Right forelimb (tissue), 1 donor: Measurements from ENCODE around the gene PGBD5.
"Not testable (repeated sequence)": the region's sequence is repeated elsewhere in the genome, so short reads cannot be mapped to it uniquely, and the experiment has no call there.

Experiments
- DNase-seq: peaks from one replicate; pipeline ENCODE4 v3.0.0-alpha.2; 2018

Gene PGBD5

DNA sequence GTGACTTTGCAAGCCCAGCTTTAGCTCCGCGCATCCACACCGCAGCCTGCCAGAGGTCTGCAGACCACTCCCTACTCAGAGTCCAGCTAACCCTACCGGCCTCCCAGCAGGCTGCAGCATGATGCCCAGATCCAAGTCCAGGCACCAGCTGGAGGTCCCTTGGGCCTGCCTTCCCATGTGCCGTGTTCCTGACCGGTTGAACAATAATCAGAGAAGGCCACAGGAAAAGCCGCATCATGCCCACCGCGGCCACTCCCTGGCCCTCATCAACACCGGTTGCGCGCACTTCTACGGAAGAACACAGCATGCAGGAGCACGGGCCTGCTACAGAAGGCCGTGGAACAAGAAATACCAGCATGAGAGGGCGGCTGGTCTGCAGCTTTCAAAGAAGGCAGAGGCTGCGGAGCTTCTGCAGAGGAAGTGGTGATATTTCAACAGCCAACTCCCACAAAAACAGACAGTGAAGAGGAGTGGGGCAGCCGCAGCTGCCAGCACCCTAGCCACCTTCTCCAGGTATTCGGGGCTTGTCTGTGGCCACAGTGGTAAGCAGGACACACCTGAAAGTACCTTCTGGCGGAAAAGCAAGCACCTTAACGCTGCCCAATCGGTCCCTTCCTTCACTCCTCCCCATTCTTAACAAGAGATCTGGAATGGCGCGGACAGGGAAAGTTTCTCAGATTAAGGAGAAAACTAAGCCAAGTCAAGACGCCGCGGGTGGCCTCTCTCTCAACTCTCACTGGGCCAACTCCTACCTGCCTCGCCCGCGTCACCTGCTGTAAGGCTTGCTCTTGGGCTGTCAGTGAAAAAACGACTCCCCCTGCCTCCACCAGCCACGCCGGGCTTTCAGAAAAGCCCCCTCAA, 1.5 kb downstream of the PGBD5 start:
- no peak for DNase-seq

DNA sequence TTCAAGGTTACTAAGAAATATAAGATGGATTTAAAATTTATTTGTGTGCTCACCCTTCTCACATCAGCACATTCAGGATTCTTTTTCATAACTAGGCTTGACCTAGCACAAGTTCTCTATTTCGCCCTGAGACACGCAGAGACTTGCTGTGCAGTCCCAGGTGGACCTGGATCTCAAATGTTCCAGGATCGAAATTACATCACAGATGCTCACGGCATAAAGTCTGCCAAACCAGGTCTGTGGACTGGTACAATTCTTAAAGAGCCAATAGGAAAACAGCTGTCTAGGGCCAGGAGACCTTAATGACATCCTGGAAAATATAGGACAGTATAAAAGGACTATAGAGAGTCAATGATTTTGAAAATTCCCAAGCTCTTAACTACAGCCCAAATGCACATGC, 2.2 kb downstream of the PGBD5 start:
- no peak for DNase-seq

DNA sequence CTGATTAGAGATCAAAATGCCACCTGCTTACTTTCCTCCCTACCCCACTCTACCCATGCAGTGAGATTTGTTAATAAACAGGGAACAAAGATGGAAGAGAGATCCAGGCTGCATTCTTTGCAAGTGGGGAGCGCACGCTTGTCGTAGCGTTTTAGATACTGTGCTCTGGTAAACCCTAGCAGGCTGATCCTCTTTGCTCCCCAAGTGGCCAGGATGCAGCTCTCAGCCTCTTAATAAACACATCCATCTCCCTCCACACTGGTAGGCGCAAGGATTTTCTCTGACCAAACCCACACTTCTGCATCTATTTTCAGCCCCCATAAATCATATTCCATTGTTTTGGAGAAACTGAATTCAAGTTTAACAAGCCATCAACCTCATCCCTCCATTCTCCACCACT, 2.9 kb downstream of the PGBD5 start:
- DNase-seq = no peak

DNA sequence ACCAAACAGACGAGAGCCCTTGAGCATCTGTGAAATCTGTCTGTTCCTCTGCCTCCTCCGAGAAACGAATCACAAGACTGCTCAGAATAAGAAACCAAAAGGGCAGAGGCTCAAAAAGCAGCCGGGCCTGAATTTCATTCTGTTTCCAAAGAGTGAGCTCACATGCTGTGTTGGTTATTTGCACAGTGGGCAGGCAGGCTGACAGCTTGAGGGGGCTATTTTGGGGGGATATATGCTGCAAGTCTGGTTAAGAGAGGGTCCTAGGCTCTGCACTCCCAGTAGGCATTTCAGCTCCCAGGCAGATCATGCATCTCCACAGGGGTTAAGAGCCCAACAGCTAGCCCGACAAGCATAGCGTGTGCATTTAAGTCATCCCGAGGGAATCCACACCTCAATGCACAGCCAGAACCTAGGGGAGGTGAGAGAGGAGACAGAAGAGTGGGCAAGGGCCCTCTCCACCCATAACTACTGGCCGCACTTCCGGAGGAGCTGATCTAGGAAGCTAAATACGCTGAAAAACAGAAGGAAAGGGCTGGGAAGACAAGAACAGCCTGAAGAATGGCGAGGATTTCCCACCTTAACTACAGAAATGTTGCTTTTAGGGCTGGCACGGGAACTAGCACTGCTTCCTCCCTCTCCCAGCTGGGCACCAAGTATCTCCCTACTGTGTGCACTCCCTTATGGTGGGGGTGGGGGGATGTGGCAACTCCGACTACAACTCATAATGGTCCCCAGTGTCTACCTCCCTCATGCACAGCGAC, 3.7 kb downstream of the PGBD5 start:
- DNase-seq = no peak

DNA sequence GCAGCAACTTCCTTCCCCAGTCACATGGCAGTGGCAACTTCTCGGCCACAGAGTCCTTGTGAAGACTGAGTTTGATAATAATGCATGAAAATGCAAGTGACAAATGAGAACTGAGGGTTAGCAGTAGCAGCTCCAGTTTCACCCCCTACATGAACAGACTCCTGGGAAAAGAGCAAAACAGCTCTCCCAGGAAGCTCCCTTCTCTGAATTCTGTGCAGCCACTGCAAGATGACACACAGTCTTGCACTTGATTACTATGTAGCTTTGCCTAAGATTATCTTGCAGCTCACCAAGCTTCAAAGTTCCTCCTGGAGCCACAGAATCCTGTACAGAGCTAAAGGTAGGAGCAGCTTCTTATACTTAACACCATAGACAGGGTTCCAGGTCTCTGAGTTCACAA, 4.7 kb downstream of the PGBD5 start:
- DNase-seq = no peak

DNA sequence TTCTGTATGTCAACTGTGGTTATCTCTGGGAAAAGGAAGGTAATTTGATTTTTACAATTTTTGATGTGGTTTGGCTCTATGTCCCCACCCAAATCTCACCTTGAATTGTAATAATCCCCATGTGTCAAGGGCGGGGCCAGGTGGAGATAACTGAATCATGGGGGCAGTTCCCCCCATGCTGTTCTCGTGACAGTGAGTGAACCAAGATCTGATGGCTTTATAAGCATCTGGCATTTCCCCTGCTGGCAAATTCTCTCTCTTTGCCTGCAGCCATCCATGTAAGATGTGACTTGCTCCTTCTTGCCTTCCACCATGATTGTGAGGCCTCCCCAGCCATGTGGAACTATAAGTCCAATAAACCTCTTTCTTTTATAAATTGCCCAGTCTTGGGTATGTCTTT, 5.8 kb downstream of the PGBD5 start:
- not testable (repeated sequence) for DNase-seq

DNA sequence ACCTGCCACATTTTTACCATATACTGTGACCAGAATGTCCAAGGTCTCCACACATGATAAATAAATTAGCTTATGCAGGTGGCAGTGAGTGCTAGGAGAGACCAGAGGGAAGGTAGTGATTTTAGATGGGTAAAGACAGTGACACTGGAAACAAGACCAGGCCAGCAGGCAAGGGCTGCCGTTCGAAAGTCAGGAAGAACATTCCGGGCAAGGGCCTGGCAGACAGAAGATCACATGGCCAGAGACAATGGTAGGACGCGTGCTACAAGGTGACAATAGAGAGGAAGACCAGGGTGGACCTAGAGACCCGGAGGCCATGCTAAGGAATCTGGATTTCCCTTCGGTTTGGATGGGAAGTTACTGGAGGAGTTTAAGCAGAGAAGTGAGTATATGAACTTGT, 9.7 kb downstream of the PGBD5 start:
- DNase-seq = no peak

DNA sequence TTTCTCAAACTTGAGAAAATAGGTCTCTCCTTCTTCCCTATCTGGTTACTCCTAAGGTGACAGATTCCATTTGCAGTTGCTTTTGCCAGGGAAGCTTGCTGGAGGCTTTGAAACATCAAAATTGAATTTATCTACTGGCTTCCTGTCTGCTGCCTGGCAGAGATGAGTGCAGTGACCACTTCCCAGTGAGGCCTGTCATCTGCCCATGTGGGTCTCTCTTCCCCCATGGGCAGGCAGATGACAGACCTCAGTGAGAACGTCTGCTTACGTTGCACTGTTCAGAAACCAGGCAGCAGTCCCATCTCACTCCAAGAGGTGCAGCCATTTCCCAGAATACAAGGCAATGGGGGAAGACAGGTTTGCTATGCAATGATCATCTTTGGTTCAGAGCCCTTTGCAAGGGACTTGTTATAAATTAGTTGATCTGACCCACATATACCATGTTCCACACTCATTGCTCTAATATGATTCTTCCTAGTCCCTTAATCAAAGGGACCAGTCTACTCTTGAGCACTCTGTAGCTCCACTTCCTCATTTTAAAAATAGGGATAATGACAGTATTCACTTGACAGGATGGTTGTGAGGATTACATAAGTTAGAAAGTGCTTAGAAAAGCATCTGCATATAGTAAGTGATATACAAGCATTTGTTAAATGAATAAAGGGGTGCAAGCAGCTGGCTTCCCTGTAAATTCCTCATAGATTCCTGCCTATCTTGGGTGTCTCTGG, 10.6 kb downstream of the PGBD5 start:
- no peak for DNase-seq

DNA sequence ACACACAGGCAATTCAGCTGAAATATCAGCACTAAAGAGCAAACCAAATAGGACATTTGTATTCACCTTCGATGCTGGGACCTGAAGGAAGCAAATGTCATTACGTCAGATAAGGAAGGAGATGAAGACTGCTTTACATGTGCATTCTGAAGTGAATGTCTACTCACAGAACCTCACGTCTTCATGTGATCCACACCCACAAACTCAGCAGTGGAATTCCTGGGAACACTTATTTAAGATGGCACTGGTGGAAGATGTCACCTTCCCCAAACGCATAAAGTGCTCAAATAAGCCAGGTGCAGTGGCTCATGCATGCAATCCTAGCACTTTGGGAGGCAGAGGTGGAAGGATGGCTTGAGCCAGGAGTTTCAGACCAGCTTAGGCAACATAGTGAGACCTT, 11.4 kb downstream of the PGBD5 start:
- DNase-seq = no peak

DNA sequence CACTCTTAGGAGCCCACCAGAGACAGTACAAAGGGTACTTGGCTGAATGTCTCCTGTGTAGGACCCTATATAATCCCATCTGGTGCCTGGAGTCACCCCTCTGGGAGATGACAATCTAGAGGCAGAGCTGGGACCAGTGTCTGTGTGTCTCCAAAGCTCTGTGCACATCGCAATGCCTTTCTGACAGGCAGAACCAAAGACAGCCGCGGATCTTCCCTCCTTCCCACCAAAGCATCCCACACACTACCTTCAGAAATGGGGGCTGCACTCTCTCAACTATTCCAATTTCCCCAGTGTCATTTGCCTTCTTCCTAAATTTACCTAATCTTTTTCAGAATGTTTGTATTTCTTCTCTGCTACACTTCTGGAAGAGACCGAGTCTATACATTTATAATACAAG, 12.0 kb downstream of the PGBD5 start:
- no peak for DNase-seq

DNA sequence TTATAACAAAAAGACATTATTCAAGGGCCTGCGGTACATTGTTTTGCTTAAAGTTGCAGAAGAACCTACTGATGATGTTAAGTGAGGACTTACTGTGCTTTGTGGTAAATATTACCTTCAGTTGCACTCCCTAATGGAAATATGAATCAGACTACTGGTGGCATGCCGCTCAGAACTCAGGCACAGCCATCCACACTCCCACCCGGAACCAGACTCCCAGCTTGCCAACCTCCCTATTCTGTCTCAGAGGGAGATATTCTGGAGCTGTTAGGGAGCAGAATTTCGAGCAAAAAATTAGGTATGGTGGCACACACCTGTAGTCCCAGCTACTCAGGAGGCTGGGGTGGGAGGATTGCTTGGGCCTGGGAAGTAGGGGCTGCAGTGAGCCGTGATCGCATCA, 13.1 kb downstream of the PGBD5 start:
- DNase-seq = no peak

DNA sequence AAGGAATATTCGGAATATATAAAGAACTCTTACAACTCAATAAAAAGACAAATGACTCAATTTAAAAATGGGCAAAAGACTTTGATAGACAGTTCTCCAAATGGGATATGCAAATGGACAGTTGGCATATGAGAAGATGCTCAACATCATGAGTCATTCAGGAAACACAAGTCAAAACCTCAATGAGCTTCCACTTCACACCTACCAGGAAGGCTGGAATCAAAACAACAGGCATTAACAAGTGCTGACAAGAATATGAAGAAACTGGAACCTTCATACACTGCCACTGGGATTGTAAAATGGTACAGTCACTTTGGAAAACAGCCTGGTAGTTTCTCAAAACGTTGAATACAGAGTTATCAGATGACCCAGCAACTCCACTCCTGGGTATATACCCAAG, 17.2 kb downstream of the PGBD5 start:
- no peak for DNase-seq

DNA sequence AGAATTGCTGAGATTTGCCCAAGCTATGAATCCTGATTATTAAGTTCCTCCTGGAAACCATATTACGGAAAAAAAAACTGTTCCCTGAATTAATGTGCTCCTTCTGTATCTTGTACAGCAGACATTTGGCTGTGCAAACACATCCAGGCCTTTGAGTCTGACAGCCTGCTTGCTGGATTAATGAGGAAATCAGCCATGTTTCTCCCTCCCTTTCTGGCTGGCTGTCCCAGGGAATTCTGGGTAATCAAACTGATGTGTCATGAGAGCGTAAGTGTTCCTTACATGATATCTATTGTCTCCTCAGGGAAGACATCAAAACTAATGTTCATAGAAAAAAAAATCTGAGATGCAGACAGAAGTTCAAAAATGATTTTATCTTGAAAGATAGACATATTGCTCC, 18.8 kb downstream of the PGBD5 start:
- no peak for DNase-seq

DNA sequence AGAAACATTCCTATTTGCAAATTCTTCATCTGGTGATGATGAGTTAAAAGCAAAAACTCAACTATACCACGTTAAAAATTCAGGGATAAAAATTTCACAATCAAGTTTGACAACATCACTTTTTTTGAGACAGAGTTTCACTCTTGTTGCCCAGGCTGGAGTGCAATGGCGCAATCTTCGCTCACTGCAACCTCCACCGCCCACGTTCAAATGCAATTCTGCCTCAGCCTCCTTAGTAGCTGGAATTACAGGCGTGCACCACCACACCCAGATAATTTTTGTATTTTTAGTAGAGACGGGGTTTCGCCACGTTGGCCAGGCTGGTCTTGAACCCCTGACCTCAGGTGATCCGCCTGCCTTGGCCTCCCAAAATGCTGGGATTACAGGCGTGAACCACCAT, 19.4 kb downstream of the PGBD5 start:
- not testable (repeated sequence) for DNase-seq

DNA sequence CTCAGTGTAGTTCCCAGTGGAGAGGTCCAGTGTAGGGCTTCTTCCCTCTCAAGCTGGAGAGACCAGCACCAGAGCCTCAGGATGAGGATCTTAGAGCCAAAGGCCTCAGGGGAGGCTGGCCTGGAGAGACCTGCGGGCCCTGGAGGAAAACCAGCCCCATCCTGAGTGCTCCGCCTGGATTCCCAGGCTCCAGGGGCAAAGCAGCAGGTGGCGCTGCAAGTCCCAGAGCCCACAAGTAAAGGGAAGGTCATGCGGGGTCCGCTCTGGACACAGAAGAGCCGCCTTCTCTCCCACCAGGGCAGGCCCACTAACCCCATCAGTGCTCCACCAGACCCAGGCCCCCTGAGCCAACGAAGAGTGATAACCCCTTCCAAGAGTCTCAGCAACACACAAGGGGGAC, 22.7 kb downstream of the PGBD5 start:
- no peak for DNase-seq

DNA sequence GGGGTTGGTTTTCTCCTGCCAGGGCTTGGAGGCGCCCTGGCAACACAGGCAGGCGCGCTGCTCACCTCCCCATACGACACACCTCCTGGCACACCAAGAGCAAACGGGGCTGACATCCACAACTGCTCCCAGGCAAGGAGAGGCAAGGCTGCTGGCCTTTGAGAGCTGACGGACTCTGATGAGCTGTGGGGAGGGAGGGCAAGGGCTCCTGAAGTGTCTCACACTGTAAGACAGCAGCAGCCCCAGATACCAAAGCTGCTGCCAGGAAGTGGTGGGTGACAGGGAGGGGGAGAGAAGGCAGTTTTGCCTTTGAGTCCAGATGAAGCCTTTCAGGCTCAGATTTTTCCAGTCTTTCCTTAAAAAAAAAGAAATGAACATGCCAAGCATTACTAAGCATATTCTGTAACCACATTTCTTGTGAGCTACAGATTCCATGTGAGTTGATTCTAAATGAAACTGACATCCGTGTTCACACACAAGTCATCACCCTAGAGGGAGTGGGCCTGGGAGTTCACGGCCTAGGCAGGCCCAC, 24.3 kb downstream of the PGBD5 start:
- no peak for DNase-seq

DNA sequence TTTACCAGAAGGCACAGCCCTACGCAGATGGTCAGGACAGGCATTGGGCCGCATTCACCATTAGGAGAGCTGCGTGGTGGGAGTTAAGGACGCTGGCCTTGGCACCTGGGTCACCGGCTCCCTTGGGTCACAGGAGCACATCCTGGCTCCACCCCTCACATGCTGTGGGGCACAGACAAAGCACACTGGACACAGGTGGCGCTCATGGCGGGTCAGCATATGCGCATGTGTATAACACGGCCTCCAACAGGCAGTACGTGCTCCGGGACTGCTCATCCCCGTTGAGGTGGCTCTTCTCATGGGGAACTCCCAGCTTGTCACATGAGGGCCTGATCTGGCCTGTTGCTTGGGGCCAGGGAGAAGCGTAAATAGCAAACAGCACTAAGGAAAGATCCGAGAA, 25.0 kb downstream of the PGBD5 start:
- DNase-seq = no peak

DNA sequence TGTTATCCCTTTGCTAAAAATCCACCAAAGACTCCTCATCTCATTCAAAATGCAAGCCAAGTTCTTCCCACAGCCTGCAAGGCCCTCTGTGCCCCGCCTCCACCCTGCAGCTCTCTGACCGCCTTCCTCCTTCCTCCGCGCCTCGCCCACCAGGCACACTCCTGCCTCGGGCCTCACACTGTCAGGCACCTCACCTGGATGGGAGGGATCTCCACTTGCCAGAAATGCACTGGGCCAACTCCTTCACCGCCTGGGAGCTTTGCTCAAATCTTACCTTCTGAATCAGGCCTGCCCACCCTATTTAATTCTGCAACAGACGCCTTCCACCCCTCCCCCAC, 26.2 kb downstream of the PGBD5 start:
- DNase-seq = no peak

DNA sequence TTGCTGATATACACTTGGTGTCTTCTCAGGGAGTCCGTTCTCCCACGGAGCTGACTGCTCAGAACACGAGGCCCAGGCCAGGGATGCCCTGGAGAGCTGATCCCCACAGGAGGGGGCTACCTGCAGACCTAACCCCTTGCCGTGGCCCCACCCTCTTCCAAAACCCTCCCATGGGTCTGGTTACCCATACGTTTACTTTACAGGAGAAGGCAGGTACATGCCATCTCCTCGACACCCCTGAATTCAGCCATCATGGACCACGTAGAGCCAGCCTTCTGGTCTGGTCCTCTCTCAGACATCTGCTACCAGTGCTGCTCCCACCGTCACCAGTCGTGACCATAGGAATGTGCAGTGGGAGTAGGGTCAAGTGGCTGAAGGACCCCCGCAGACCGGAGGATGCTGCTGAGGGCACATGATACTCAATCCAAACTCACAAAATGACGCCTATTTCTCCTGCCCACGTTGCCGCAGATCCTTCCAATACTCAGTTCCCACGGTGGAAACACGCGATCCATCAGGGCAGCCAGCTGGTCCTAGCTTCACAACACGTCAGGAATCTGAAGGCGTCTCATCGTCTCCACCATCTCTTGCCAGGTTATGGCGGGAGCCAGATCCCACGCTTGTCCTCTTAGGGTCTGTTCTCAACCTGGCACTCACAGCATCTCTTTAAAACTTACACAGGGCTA, 26.7 kb downstream of the PGBD5 start:
- no peak for DNase-seq

DNA sequence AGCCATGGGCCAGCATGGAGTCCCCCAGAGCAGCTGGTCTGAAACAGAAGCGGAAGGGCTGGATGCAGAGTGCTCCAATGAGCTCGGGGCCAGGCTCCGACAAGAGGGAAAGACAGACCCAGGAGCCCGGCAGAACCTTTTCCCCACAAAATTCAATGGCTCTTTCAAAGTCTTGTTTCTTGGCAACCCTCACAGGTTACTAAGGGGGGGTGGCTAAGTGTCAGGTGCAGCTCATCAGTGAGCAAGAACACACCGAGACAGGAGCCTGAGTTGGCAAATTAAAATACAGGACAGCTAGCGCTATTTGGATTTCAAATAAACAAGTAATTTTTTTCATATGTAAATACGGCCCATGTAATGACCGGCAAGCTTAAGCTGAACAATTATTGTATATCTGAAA, 27.3 kb downstream of the PGBD5 start:
- DNase-seq = no peak

DNA sequence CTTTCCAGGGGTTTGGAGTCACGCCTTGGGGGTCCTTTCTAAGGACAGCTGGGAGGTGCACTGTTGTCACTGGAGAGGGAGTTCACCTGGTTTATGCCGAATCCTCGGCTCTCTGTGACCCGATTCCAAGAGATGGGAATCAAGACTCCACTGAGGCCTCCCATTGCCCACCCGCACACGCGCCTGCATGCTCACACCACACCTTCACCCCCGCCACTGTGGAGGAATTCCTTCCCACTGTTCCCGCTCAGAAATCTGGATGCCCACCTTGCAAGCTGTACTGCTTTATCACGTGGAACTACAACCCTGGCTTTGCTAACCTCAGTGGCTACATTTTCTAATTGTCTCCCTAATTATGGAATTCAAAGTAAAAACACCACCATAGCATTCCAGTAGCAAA, 29.2 kb downstream of the PGBD5 start:
- DNase-seq = no peak

DNA sequence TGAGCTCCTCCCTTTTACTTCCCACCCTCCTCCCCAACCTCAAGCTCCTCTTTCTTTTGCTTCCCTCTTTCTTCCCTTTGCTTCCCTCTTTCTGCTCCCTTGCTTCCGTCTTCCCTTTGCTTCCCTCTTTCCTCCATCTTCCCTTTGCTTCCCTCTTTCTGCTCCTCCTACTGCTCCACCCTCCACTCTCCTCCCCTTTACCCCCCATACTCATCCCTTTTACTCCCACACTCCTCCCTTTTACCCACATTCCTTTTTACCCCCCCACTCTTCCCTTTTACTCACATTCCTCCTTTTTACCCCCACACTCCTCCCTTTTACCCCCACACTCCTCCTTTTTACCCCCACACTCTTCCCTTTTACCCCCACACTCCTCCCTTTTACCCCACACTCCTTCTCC, 30.2 kb downstream of the PGBD5 start:
- no peak for DNase-seq

DNA sequence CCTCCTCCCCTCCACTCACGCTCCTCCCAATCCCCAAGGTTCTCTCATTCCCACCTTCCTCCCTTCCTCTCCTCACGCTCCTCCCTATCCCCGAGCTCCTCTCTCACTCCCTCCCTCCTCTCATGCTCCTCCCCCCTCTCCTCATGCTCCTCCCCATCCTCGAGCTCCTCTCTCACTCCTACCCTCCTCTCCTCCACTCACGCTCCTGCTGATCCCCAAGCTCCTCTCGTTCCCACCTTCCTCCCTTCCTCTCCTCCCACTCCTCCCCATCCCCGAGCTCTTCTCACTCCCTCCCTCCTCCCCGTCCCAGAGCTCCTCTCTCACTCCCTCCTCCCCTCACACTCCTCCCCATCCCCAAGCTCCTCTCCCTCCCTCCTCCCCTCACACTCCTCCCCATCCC, 31.4 kb downstream of the PGBD5 start:
- DNase-seq = no peak
